ENCODE data around the gene RPL14. TPM values are rescaled to one million over a fixed set of nuclear protein-coding genes. Genes with fewer than 3 reads are reported as not detected.
A peak's percentile ranks its signal among the peaks of the same experiment; 100 is the strongest.

The RPL14 gene
- total RNA-seq: 1,000 to 10,000 TPM; 2,924 to 2,949 TPM

- DNase-seq: peak; percentile 97
- H3K4me1 Mint-ChIP-seq (ENCODE audit: low read depth): peaks cover 54% of the 10 kb centered on the region
- ChIA-PET CTCF (interaction anchor here (1.4 to 2.1 kb wide), 2 partner anchors 20 to 148 kb away, joined by 5 read pairs; partner anchors contain the start of gene ZNF619), POLR2A (interaction anchor here (0.6 to 1.5 kb wide), 10 partner anchors 8 to 741 kb away, joined by 3 to 6 read pairs (median 3); partner anchors contain the start of genes CTNNB1, ZNF620 and ZNF621)
- intact Hi-C loops (cut with micrococcal nuclease): loop anchor here (1.0 to 10.0 kb wide), 4 partner anchors 20 to 1558 kb away; partner anchors contain the start of genes EIF1B and ZNF619
- H3K9me3 Mint-ChIP-seq: no peaks in the 10 kb centered on the region
- peaks cover 1% of the 10 kb centered on the region for H3K27me3 Mint-ChIP-seq
- H3K4me3 Mint-ChIP-seq: peak within 1 kb of the TSS; percentile 77
- H3K36me3 Mint-ChIP-seq: peaks cover 43% of the 10 kb centered on the region
- H3K27ac Mint-ChIP-seq: peak within 1 kb of the TSS; percentile 86
Observed at GRCh38 chr3:40456940-40457823, at the start of gene RPL14. TSS of gene RPL14 (plus strand) at chr3:40457339. CDS start at chr3:40457472, 133 bp downstream.

GRCh38 chr3:40407611-40408010, 49.5 kb upstream of the RPL14 start:
- DNase-seq: no peak
- CTCF ChIA-PET: no interaction called here
- POLR2A ChIA-PET: no interaction called here
- Mint-ChIP-seq H3K36me3 (no peaks in the 10 kb centered on the region), H3K27me3 (peaks cover 3% of the 10 kb centered on the region), H3K9me3 (no peaks in the 10 kb centered on the region), H3K27ac (no peak overlapping the region), H3K4me3 (no peak overlapping the region), H3K4me1 (ENCODE audit: low read depth) (no peaks in the 10 kb centered on the region)
- intact Hi-C loops (cut with micrococcal nuclease): no loop called here

GRCh38 chr3:40414270-40414669, 42.9 kb upstream of the RPL14 start:
- DNase-seq: no peak
- ChIA-PET POLR2A (interaction anchor here (1.0 kb wide), 1 partner anchor 43 kb away, joined by 3 read pairs; the partner anchor contains the start of gene RPL14), CTCF (no interaction called here)
- peaks cover 17% of the 10 kb centered on the region for H3K27me3 Mint-ChIP-seq
- no peak overlapping the region for H3K4me3 Mint-ChIP-seq
- H3K27ac Mint-ChIP-seq: no peak overlapping the region
- no peaks in the 10 kb centered on the region for H3K4me1 Mint-ChIP-seq (ENCODE audit: low read depth)
- no peaks in the 10 kb centered on the region for H3K9me3 Mint-ChIP-seq
- intact Hi-C loops (cut with micrococcal nuclease): no loop called here
- H3K36me3 Mint-ChIP-seq: no peaks in the 10 kb centered on the region

GRCh38 chr3:40417845-40418543, 39.1 kb upstream of the RPL14 start:
- H3K4me3 Mint-ChIP-seq: no peak overlapping the region

DNA sequence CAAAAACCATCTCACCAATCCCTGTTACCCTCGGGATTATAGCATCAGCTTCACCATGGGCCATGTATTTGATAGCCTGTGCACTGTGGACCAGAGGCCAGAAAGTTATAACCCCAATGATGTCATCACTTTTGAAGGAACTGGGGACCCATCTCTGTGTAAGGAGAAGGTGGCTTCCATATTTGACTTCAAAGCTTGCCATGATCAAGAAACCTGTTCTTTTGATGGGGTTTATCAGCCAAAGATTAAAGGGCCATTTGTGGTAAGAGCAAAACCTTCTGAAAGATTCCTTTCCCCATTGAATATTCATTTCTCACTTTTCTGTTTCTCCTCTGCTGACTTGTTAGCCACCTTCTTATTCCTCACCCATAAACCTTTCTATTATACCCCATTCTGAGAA, 34.3 kb upstream of the RPL14 start:
- Mint-ChIP-seq H3K4me3 (no peak overlapping the region), H3K27me3 (no peaks in the 10 kb centered on the region), H3K36me3 (peaks cover 5% of the 10 kb centered on the region), H3K27ac (no peak overlapping the region), H3K4me1 (ENCODE audit: low read depth) (peaks cover 2% of the 10 kb centered on the region), H3K9me3 (no peaks in the 10 kb centered on the region)
- no peak for DNase-seq
- ChIA-PET POLR2A (no interaction called here), CTCF (no interaction called here)
- intact Hi-C loops (cut with micrococcal nuclease): no loop called here

More at GRCh38 chr3:40417845-40418543, 39.1 kb upstream of the RPL14 start:
- no peak overlapping the region for H3K27ac Mint-ChIP-seq
- CTCF ChIA-PET: no interaction called here
- no peaks in the 10 kb centered on the region for H3K9me3 Mint-ChIP-seq
- peaks cover 13% of the 10 kb centered on the region for H3K27me3 Mint-ChIP-seq
- no peak for DNase-seq
- peaks cover 2% of the 10 kb centered on the region for H3K36me3 Mint-ChIP-seq
- POLR2A ChIA-PET: no interaction called here
- intact Hi-C loops (cut with micrococcal nuclease): no loop called here
- H3K4me1 Mint-ChIP-seq (ENCODE audit: low read depth): peaks cover 2% of the 10 kb centered on the region

GRCh38 chr3:40427045-40427669, 30.0 kb upstream of the RPL14 start:
- H3K4me3 Mint-ChIP-seq: no peak overlapping the region
- no peaks in the 10 kb centered on the region for H3K9me3 Mint-ChIP-seq
- intact Hi-C loops (cut with micrococcal nuclease): no loop called here
- H3K36me3 Mint-ChIP-seq: peaks cover 3% of the 10 kb centered on the region
- H3K27me3 Mint-ChIP-seq: no peaks in the 10 kb centered on the region
- DNase-seq: no peak
- H3K4me1 Mint-ChIP-seq (ENCODE audit: low read depth): peaks cover 2% of the 10 kb centered on the region
- CTCF ChIA-PET: no interaction called here
- H3K27ac Mint-ChIP-seq: no peak overlapping the region
- POLR2A ChIA-PET: no interaction called here

- no peak for DNase-seq
- Mint-ChIP-seq H3K4me1 (ENCODE audit: low read depth) (no peaks in the 10 kb centered on the region), H3K9me3 (no peaks in the 10 kb centered on the region), H3K36me3 (peaks cover 2% of the 10 kb centered on the region), H3K4me3 (no peak overlapping the region), H3K27ac (no peak overlapping the region), H3K27me3 (no peaks in the 10 kb centered on the region)
- ChIA-PET POLR2A (no interaction called here), CTCF (interaction anchor here (0.6 kb wide), 1 partner anchor 110 kb away, joined by 4 read pairs; no protein-coding TSS in a partner anchor)
- intact Hi-C loops (cut with micrococcal nuclease): loop anchor here (1.0 kb wide), 1 partner anchor 105 kb away; no protein-coding TSS in a partner anchor
Observed at GRCh38 chr3:40432793-40433192, 24.3 kb upstream of the RPL14 start.

GRCh38 chr3:40437889-40438288, 19.2 kb upstream of the RPL14 start:
- Mint-ChIP-seq H3K9me3 (no peaks in the 10 kb centered on the region), H3K36me3 (peaks cover 4% of the 10 kb centered on the region), H3K4me3 (no peak overlapping the region), H3K27me3 (no peaks in the 10 kb centered on the region), H3K4me1 (ENCODE audit: low read depth) (no peaks in the 10 kb centered on the region), H3K27ac (no peak overlapping the region)
- POLR2A ChIA-PET: no interaction called here
- CTCF ChIA-PET: no interaction called here
- intact Hi-C loops (cut with micrococcal nuclease): no loop called here
- DNase-seq: no peak

DNA sequence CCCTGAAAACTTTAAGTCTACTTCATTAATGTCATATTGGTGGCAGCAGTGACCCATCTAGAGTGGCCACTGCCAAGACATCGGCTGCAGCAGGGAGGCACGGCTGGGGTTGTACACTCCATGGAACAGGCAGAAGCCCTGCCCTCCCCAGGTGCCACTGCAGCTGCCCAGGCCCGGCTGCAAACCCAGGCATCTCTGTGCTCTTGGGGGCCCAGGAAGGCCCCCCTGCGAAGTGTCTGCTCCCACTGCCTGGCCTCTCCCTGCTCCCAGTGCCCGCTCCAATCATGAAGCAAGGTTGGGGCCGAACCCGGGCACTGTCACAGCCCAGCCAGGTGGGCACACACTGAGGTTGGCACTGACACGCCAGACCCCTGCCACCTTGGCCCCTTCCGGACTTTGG, 12.1 kb upstream of the RPL14 start:
- Mint-ChIP-seq H3K4me1 (ENCODE audit: low read depth) (no peaks in the 10 kb centered on the region), H3K9me3 (no peaks in the 10 kb centered on the region), H3K27ac (no peak overlapping the region), H3K4me3 (no peak overlapping the region), H3K27me3 (no peaks in the 10 kb centered on the region), H3K36me3 (peaks cover 7% of the 10 kb centered on the region)
- intact Hi-C loops (cut with micrococcal nuclease): no loop called here
- DNase-seq: no peak
- POLR2A ChIA-PET: no interaction called here
- CTCF ChIA-PET: no interaction called here

DNA sequence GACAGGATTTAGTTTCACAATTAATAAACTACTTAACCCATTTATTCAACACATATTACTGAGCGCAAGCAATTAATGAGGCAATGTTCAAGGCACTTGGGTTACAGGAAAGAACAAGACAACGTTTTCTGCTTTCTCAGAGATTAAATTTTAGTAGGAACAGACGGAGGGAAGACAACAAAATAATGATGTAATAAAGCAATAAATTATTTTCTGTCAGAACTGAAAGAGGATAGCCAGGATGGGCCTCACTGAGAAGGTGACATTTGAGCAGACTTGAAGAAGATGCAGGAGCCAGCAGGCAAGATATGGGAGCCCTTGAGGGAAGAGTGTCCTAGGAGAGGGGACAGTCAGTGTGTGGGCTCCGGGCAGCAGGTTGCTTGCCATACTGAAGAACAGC, 11.3 kb upstream of the RPL14 start:
- no peaks in the 10 kb centered on the region for H3K4me1 Mint-ChIP-seq (ENCODE audit: low read depth)
- POLR2A ChIA-PET: no interaction called here

DNA sequence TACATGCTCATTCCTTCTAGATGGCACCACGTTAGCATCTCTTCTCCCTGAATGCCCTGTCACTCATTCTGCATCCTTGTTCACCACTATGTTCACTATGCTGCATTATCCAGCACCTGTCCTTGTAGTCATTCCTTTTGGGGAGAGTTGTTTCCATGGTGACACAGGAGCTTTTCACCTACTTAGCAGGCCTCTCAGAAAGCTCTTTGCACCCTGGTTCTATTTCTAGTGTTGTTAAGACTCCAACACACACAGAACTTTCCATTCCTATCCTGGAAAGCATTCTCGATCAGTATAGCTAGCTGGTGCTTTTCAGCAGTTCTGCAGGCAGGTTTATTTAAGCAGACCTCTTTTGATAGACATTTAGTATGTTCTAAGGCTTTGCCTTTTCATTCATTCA, 6.7 kb upstream of the RPL14 start:
- Mint-ChIP-seq H3K27ac (no peak overlapping the region), H3K4me3 (no peak overlapping the region), H3K27me3 (no peaks in the 10 kb centered on the region), H3K4me1 (ENCODE audit: low read depth) (peaks cover 22% of the 10 kb centered on the region), H3K9me3 (no peaks in the 10 kb centered on the region), H3K36me3 (peaks cover 4% of the 10 kb centered on the region)
- POLR2A ChIA-PET: no interaction called here
- CTCF ChIA-PET: no interaction called here
- intact Hi-C loops (cut with micrococcal nuclease): loop anchor here (10.0 kb wide), 2 partner anchors 754 to 1564 kb away; no protein-coding TSS in a partner anchor
- no peak for DNase-seq

More for the DNA sequence above, 11.3 kb upstream of the RPL14 start:
- H3K9me3 Mint-ChIP-seq: no peaks in the 10 kb centered on the region
- no peak overlapping the region for H3K27ac Mint-ChIP-seq
- H3K4me3 Mint-ChIP-seq: no peak overlapping the region
- H3K36me3 Mint-ChIP-seq: peaks cover 4% of the 10 kb centered on the region
- no peaks in the 10 kb centered on the region for H3K27me3 Mint-ChIP-seq
- DNase-seq: no peak
- intact Hi-C loops (cut with micrococcal nuclease): no loop called here
- CTCF ChIA-PET: no interaction called here

DNA sequence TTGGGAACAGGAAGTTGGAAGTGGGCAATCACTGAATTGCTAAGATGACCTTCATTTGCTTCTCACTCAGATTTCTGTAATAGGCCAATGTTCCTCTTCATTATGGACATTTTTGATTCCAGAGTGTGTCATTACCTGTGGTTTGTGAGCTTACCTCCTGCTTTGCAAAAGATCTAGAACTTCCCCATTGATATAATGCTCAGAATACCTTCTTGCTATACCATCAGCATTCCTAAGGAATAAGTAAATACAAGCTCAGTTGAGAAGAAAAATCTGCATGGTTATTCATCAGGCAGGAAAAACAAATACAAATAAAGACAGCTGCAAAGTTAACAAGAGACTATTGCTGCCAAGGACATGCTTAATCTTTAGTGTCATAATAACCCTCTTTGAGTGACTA, 5.6 kb upstream of the RPL14 start:
- POLR2A ChIA-PET: interaction anchor here (1.0 to 1.4 kb wide), 2 partner anchors 10 to 12 kb away, joined by 4 to 5 read pairs; no protein-coding TSS in a partner anchor
- Mint-ChIP-seq H3K27me3 (no peaks in the 10 kb centered on the region), H3K27ac (no peak overlapping the region), H3K4me1 (ENCODE audit: low read depth) (peaks cover 26% of the 10 kb centered on the region), H3K4me3 (no peak overlapping the region), H3K9me3 (no peaks in the 10 kb centered on the region), H3K36me3 (no peaks in the 10 kb centered on the region)
- intact Hi-C loops (cut with micrococcal nuclease): loop anchor here (10.0 kb wide), 2 partner anchors 753 to 1563 kb away; no protein-coding TSS in a partner anchor
- DNase-seq: no peak
- CTCF ChIA-PET: interaction anchor here (0.7 to 1.8 kb wide), 3 partner anchors 21 to 125 kb away, joined by 3 to 6 read pairs (median 3); no protein-coding TSS in a partner anchor

All from activated CD4-positive, alpha-beta memory T cell treated with anti-CD3 and anti-CD28 coated beads for 36 hours (primary cell).